Measurements from ENCODE around the gene RNF19B.
A peak's percentile ranks its signal among the peaks of the same experiment; 100 is the strongest.

The RNF19B gene

DNA sequence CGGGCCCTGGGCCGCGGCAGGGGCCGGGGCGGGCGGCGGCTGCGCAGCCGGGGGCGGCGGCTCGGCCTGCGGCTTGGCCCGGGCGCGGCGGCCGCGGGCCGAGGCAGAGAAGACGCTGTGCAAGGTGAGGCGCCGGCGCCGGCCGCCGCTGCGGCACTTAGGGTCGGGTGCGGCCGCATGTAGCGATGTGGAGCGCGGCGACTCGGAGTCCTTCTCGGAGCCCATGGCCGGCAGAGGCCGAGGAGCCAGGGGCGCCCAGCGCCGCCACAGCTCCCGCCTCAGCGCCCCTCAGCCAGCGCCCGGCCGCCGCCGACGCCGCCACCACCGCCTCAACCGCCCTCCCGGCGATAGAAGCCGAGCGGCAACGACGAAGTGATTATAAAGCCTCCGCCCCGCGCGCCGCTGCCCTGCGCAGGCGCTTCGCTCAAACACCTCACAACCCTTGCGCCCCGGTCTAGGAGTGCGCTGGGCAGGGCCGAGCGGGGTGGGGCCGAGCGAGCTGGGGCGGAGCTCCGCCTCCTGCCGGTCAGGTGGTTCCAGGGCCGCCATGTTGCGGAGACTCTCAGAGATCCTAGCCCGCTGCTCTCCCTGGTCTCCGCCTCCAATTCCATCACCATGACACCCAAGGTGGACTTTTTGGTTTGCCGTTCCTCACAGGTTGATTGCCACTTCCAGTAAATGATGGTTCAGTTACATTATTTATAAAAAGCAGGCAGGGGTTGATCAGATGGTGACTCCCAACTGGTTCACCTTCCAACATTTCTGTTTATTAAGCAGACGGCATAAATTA lies at the start of gene RNF19B:
TSS of gene RNF19B (minus strand) at position 349 of the 790 bp plus-strand sequence. CDS start at position 225, 124 bp downstream.
- no peak for TF ChIP-seq CTCF (IDR thresholded peaks at IDR 0.05)
- H3K4me3 ChIP-seq, result peak within 1 kb of the TSS; percentile 91
- peak within 1 kb of the TSS; percentile 82 to 96 for H3K27ac ChIP-seq
- peak; percentile 95 for DNase-seq (ENCODE audit: low spot score)

DNA sequence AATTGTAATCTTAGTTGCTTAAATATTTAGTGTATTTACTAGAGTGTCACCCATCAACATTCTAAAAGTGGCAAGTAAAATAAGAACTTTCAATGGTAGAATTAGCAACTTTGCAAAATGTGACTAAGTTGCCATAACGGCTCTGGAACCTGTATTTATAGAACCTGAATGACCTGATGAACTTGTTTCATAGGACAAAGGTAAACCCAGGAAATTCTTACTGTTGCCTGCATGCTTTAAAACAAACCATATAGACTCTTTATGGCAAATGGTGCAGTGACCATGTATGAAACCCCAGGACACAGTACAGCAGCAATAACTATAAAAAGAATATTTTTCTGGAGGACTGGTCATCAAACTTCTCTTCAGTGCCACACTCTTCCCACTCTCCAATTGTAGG lies 49.2 kb upstream of the RNF19B start:
- TF ChIP-seq CTCF (IDR thresholded peaks at IDR 0.05), result no peak
- DNase-seq (ENCODE audit: low spot score), result no peak
- Histone ChIP-seq H3K4me3 (no peak overlapping the region), H3K27ac (no peak overlapping the region)

DNA sequence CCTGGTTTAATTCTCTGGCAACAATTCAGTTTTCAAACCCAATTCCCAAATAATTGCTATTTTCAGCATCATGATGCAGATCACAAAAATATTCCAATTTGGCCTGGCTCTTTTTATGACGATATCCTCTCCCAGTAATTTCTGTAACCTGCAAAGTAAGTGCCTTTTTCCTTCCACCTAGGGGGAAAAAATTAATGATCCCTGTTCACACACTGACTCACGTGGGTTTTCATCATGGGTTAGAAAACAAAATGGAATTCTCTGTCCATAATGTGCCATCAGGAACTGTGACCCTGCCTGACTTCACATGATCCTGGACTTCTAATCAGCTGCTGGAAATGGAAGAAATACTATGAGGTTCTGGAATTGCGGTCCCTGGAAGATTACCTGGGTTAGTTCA lies 47.6 kb upstream of the RNF19B start:
- Histone ChIP-seq H3K27ac (peak overlapping the region; percentile 66 to 83), H3K4me3 (no peak overlapping the region)
- DNase-seq (ENCODE audit: low spot score), result no peak
- no peak for TF ChIP-seq CTCF (IDR thresholded peaks at IDR 0.05)

- peak overlapping the region; percentile 66 to 83 for H3K27ac ChIP-seq
- DNase-seq (ENCODE audit: low spot score), result no peak
- TF ChIP-seq CTCF (IDR thresholded peaks at IDR 0.05), result no peak
- peak overlapping the region; percentile 23 for H3K4me3 ChIP-seq
Measured at GRCh38 chr1:33010932-33011731, 46.5 kb upstream of the RNF19B start.

DNA sequence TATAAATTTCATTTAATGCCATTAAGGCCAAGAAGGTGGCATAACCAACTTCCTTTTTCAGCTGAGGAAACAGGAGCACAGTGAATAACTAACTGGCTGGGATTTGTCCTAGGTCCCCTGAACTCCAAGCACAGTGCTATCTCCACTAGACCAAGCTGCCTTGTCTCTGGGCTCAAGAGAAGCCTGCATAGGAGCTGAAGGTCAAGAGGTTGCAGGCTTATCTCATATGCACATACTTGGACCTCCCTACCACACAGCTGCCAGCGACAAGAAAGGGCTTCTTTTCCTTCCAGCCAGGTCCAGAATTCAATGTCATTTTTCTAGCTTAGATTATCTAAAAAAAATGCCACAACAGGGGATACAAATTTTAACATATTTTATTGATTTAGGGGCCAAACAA lies 45.0 kb upstream of the RNF19B start:
- TF ChIP-seq CTCF (IDR thresholded peaks at IDR 0.05), result no peak
- H3K27ac ChIP-seq, result no peak overlapping the region
- H3K4me3 ChIP-seq, result no peak overlapping the region
- DNase-seq (ENCODE audit: low spot score), result no peak

- DNase-seq (ENCODE audit: low spot score), result no peak
- H3K27ac ChIP-seq, result no peak overlapping the region
- TF ChIP-seq CTCF (IDR thresholded peaks at IDR 0.05), result no peak
- no peak overlapping the region for H3K4me3 ChIP-seq
Measured at GRCh38 chr1:33008051-33008914, 43.7 kb upstream of the RNF19B start.

Measured in coronary artery (tissue), 2 donors.